ENCODE data around the gene SORCS1. TPM values are rescaled to one million over a fixed set of nuclear protein-coding genes. Genes with fewer than 3 reads are reported as not detected.

SORCS1 gene
- total RNA-seq, 1 donor from 2014 or later, result 13.6 TPM

DNA sequence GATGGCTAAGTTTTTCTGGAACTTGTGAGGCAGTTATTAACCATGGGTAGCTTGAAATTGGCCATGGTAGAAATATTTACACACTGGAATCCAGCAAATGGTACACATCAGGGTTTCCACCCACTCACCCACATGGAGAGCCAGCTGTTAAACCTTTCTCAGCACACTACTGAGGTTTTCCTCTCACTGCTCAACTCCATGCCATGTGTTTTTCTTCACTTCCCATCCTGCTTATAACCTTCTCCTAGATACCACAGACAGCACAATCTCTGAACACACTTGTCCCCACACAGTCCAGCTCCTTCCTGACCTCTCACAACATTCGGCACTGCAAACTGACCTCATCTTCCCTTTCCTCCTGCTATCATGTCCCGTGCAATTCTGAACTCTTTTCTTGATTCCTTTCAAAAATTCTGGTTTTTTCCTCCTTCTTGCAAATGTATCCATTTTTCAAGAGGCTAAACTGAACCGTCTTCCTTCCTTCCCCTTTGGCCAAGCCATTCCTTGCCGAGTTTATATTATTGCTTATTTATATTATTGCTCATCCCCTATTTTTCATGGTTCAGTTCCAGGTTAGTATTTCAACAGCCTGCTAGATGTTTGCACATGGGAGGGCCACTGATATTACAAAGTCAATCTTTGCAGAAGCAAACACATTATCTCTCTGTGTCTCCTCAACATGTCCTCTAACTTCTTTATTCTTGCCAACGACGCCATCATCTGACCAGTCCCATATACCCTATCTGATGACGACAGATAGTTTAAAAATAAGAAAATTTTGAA, 606.4 kb downstream of the SORCS1 start:
- Mint-ChIP-seq H3K27me3 (no peaks in the 10 kb centered on the region), H3K27ac (no peak overlapping the region), H3K36me3 (ENCODE audit: insufficient read depth) (no peaks in the 10 kb centered on the region), H3K9me3 (ENCODE audit: low read depth) (no peaks in the 10 kb centered on the region), H3K4me3 (ENCODE audit: low read depth) (no peak overlapping the region), H3K4me1 (ENCODE audit: low read depth) (no peaks in the 10 kb centered on the region)
- no peak for DNase-seq (ENCODE audit: low spot score, unreplicated experiment)
- TF ChIP-seq, protein P1, sequence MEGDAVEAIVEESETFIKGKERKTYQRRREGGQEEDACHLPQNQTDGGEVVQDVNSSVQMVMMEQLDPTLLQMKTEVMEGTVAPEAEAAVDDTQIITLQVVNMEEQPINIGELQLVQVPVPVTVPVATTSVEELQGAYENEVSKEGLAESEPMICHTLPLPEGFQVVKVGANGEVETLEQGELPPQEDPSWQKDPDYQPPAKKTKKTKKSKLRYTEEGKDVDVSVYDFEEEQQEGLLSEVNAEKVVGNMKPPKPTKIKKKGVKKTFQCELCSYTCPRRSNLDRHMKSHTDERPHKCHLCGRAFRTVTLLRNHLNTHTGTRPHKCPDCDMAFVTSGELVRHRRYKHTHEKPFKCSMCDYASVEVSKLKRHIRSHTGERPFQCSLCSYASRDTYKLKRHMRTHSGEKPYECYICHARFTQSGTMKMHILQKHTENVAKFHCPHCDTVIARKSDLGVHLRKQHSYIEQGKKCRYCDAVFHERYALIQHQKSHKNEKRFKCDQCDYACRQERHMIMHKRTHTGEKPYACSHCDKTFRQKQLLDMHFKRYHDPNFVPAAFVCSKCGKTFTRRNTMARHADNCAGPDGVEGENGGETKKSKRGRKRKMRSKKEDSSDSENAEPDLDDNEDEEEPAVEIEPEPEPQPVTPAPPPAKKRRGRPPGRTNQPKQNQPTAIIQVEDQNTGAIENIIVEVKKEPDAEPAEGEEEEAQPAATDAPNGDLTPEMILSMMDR (IDR thresholded peaks at IDR 0.05; ENCODE audit: unreplicated experiment), result no peak

DNA sequence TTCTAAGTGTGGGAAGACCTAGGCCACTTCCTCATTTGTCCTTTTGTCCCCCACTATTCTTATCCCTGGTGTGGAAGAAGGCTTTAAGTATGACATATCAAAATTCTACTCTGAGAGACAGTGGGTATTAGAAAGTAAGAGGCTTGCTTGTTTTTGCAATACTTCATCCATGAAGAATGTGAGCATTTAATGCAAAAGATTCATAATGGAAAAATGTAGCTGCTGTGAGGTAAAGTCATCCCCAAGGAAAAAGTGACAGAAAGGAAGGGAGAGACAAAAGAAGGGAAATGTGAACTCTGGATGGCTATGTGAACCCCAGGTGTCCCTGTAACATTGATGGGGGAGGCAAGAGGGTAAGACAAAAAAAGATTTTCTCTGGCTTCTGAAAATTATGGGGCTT, 607.5 kb downstream of the SORCS1 start:
- Mint-ChIP-seq H3K27me3 (no peaks in the 10 kb centered on the region), H3K9me3 (ENCODE audit: low read depth) (no peaks in the 10 kb centered on the region), H3K4me3 (ENCODE audit: low read depth) (no peak overlapping the region), H3K4me1 (ENCODE audit: low read depth) (no peaks in the 10 kb centered on the region), H3K27ac (no peak overlapping the region), H3K36me3 (ENCODE audit: insufficient read depth) (no peaks in the 10 kb centered on the region)
- DNase-seq (ENCODE audit: low spot score, unreplicated experiment), result no peak
- TF ChIP-seq, protein P1 (IDR thresholded peaks at IDR 0.05; ENCODE audit: unreplicated experiment), result no peak

DNA sequence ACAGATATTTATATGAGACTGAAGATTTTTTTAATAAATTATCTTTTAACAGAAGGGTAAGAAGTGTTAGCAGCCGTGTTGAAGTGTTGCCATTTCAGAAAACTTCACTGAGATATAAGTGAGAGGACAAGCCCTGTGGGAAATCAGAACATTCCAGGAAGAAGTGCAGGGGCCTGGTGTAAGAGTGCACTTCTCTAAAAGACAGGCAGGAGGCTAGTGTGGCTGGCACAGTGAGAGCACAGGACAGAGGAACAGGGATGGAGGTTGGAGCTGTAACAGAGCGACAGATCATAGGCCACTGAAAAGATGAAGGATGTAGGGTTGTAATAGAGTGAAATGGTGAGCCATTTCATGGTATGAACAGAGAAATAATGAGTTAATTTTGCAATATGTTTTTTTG, 608.9 kb downstream of the SORCS1 start:
- Mint-ChIP-seq H3K27me3 (no peaks in the 10 kb centered on the region), H3K4me1 (ENCODE audit: low read depth) (no peaks in the 10 kb centered on the region), H3K27ac (no peak overlapping the region), H3K4me3 (ENCODE audit: low read depth) (no peak overlapping the region), H3K36me3 (ENCODE audit: insufficient read depth) (no peaks in the 10 kb centered on the region), H3K9me3 (ENCODE audit: low read depth) (no peaks in the 10 kb centered on the region)
- TF ChIP-seq, protein P1 (IDR thresholded peaks at IDR 0.05; ENCODE audit: unreplicated experiment), result peak; percentile 23
- DNase-seq (ENCODE audit: low spot score, unreplicated experiment), result no peak

DNA sequence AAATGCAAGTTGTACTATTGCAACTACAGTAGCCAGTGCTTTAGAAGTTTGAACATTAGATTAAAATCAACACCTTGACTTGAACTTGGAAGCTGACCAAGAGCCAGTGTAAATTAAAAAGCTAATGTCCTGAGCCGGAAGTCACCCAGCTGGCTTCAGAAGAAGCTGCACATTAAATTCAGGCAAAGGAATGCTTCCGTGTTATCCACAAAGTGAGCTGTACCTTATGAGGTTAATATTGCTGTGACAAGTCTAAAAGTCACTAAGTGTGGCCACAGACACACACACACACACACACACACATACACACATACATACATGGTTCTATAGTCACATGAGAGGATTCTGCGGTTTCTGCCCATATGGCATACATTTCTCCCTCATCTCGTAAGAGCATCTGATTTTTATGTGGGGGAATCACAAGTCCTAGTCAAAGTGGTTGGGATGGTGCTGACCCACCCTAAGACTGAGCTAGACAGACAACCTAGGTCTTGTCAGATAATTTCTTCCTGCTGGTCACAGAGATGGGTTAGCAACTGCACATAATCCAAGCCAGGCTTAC, 612.9 kb downstream of the SORCS1 start:
- Mint-ChIP-seq H3K36me3 (ENCODE audit: insufficient read depth) (no peaks in the 10 kb centered on the region), H3K27ac (no peak overlapping the region), H3K4me1 (ENCODE audit: low read depth) (no peaks in the 10 kb centered on the region), H3K9me3 (ENCODE audit: low read depth) (no peaks in the 10 kb centered on the region), H3K4me3 (ENCODE audit: low read depth) (no peak overlapping the region), H3K27me3 (no peaks in the 10 kb centered on the region)
- TF ChIP-seq, protein P1 (IDR thresholded peaks at IDR 0.05; ENCODE audit: unreplicated experiment), result no peak
- no peak for DNase-seq (ENCODE audit: low spot score, unreplicated experiment)

DNA sequence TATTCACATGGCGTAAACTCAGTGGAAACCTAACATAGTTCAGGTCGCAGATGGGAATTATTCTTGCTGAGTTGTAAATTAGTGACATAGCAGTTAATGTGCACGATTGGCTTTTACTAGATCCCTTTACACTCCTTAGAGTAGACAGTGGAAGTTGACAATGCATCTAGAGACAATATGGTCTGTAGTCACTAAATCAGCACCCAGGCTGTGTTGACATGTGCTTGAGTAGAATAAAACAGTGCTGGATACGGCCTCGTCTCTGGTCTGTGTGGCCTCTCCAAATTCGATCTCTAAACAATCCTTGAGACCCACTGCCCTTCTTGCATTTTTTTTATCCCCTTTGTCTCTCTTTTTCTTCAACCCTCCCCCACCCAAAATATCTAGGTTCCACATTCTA, 615.7 kb downstream of the SORCS1 start:
- Mint-ChIP-seq H3K27me3 (no peaks in the 10 kb centered on the region), H3K27ac (no peak overlapping the region), H3K4me3 (ENCODE audit: low read depth) (no peak overlapping the region), H3K4me1 (ENCODE audit: low read depth) (no peaks in the 10 kb centered on the region), H3K9me3 (ENCODE audit: low read depth) (no peaks in the 10 kb centered on the region), H3K36me3 (ENCODE audit: insufficient read depth) (no peaks in the 10 kb centered on the region)
- TF ChIP-seq, protein P1 (IDR thresholded peaks at IDR 0.05; ENCODE audit: unreplicated experiment), result no peak
- DNase-seq (ENCODE audit: low spot score, unreplicated experiment), result no peak
